H1 (cell line): ENCODE data around the gene FLRT1. TPM values are rescaled to one million over a fixed set of nuclear protein-coding genes. Genes with fewer than 3 reads are reported as not detected.

Experiments used
- CTCF ChIA-PET: fragments of 300-600 bp; sonication (Branson Sonifier 250); formaldehyde crosslinking; loops from one replicate; lab custom pipeline; 2021; ENCODE audit not compliant: partially characterized antibody; lab: Charles Lee
- POLR2A ChIA-PET: fragments of 300-600 bp; sonication (Branson Sonifier 250); formaldehyde crosslinking; loops from one replicate; lab custom pipeline; 2021; ENCODE audit warnings: inconsistent platforms; ENCODE audit not compliant: partially characterized antibody; lab: Charles Lee
- DNase-seq, 2 experiments: peaks; one replicate each; pipeline versions ENCODE4 v3.0.0 to v3.0.0-alpha.2; 2010 to 2022; ENCODE audit warnings: low spot score in 2 of 2, low read depth in 1 of 2, mixed read lengths in 1 of 2
- FAIRE-seq: peaks from 2 replicates; lab custom pipeline; 2011; peaks lifted over from hg19 to GRCh38; lab: Jason Lieb, UNC
- H2AFZ ChIP-seq: 2 replicates; pipeline ENCODE4 v1.8.1; 2012; ENCODE audit warnings: low read length, inconsistent platforms
- H2AK5ac ChIP-seq: 2 replicates; pipeline ENCODE4 v1.6.1; 2013; ENCODE audit warnings: low read depth, low read length
- H2BK120ac ChIP-seq: replicated peaks from 2 replicates; pipeline ENCODE3; 2013; ENCODE audit warnings: low read depth, low read length, inconsistent platforms
- H2BK12ac ChIP-seq: 2 replicates; pipeline ENCODE4 v1.6.1; 2013; ENCODE audit warnings: low read depth, low read length
- H2BK15ac ChIP-seq: 2 replicates; pipeline ENCODE4 v1.6.1; 2013; ENCODE audit warnings: low read length
- H2BK20ac ChIP-seq: 2 replicates; pipeline ENCODE4 v1.6.1; 2013; ENCODE audit warnings: low read length
- H2BK5ac ChIP-seq: 2 replicates; pipeline ENCODE4 v1.6.1; 2013; ENCODE audit warnings: low read depth, low read length
- H3K14ac ChIP-seq: 2 replicates; pipeline ENCODE4 v1.6.1; 2013; ENCODE audit warnings: inconsistent platforms; ENCODE audit not compliant: insufficient read length
- H3K18ac ChIP-seq: 2 replicates; pipeline ENCODE4 v1.6.1; 2013; ENCODE audit warnings: low read length; ENCODE audit errors: extremely low read depth
- H3K23ac ChIP-seq: 2 replicates; pipeline ENCODE4 v1.6.1; 2013; ENCODE audit warnings: inconsistent platforms; ENCODE audit not compliant: insufficient read length
- H3K23me2 ChIP-seq: 2 replicates; pipeline ENCODE4 v1.6.1; 2013; ENCODE audit warnings: low read depth, low read length
- H3K27ac ChIP-seq: 2 replicates; pipeline ENCODE4 v1.6.1; 2011; ENCODE audit warnings: low read depth, low read length, inconsistent platforms
- H3K27me3 ChIP-seq, 4 experiments: replicated peaks in 1 of 4; 1 replicate in 1 of 4; 2 replicates in 3 of 4; pipeline versions ENCODE4 v1.6.1 to v1.8.1; 2011 to 2013; ENCODE audit warnings: low read length in 3 of 4, mild to moderate bottlenecking in 3 of 4, inconsistent platforms in 2 of 4, mixed read lengths in 2 of 4, moderate library complexity in 1 of 4; ENCODE audit not compliant: control insufficient read depth in 3 of 4, insufficient read depth in 3 of 4; ENCODE audit errors: extremely low read depth in 1 of 4
- H3K36me3 ChIP-seq, 4 experiments: 2 replicates each; pipeline versions ENCODE4 v1.6.1 to v1.8.1; 2011 to 2013; ENCODE audit warnings: mild to moderate bottlenecking in 4 of 4, low read length in 3 of 4, moderate library complexity in 2 of 4, control low read depth in 1 of 4, inconsistent platforms in 1 of 4; ENCODE audit not compliant: insufficient read depth in 4 of 4, control insufficient read depth in 2 of 4
- H3K4ac ChIP-seq: replicated peaks from 2 replicates; pipeline ENCODE3; 2013; ENCODE audit warnings: low read length, low read depth, mixed read lengths, inconsistent platforms; ENCODE audit not compliant: insufficient read length
- H3K4me1 ChIP-seq, 4 experiments: replicated peaks in 1 of 4; 1 replicate in 1 of 4; 2 replicates in 3 of 4; pipeline versions ENCODE4 v1.6.1 to v1.8.1; 2011 to 2013; ENCODE audit warnings: low read length in 3 of 4, inconsistent platforms in 2 of 4, mixed read lengths in 1 of 4; ENCODE audit not compliant: insufficient read depth in 4 of 4, control insufficient read depth in 3 of 4
- H3K4me2 ChIP-seq, 2 experiments: 2 replicates each; pipeline versions ENCODE4 v1.6.1 to v1.8.1; 2011 to 2013; ENCODE audit warnings: low read depth in 2 of 2, low read length in 2 of 2, control low read depth in 1 of 2, inconsistent platforms in 1 of 2, mild to moderate bottlenecking in 1 of 2; ENCODE audit not compliant: insufficient read depth in 1 of 2
- H3K4me3 ChIP-seq, 4 experiments: fragments of 200-600, 300-600 bp in 1 of 4; sonication (generic), shearing (Covaris generic), sonication (Bioruptor Twin) in 1 of 4; 2 replicates each; pipeline versions ENCODE4 v1.5.1 to v1.8.1; 2011 to 2016; ENCODE audit warnings: low read length in 4 of 4, low read depth in 3 of 4, control low read depth in 2 of 4, inconsistent platforms in 2 of 4, mild to moderate bottlenecking in 2 of 4, mixed read lengths in 1 of 4, moderate library complexity in 1 of 4; ENCODE audit not compliant: insufficient read depth in 2 of 4; ENCODE audit errors: extremely low read depth in 1 of 4
- H3K56ac ChIP-seq: replicated peaks from 2 replicates; pipeline ENCODE3; 2013; ENCODE audit warnings: low read depth, mild to moderate bottlenecking, mixed read lengths, low read length, inconsistent platforms; ENCODE audit not compliant: insufficient read length
- H3K79me1 ChIP-seq: 2 replicates; pipeline ENCODE4 v1.6.1; 2013; ENCODE audit warnings: low read depth, low read length, control low read depth
- H3K79me2 ChIP-seq, 2 experiments: 2 replicates each; pipeline versions ENCODE4 v1.6.1 to v1.8.1; 2012 to 2013; ENCODE audit warnings: low read length in 2 of 2, mild to moderate bottlenecking in 2 of 2, inconsistent platforms in 1 of 2; ENCODE audit not compliant: insufficient read depth in 2 of 2, control insufficient read depth in 1 of 2
- H3K9ac ChIP-seq, 4 experiments: replicated peaks in 1 of 4; 1 replicate in 1 of 4; 2 replicates in 3 of 4; pipeline versions ENCODE4 v1.6.1 to v1.8.1; 2011 to 2013; ENCODE audit warnings: low read depth in 3 of 4, low read length in 3 of 4, control low read depth in 2 of 4, mild to moderate bottlenecking in 2 of 4, moderate library complexity in 2 of 4, inconsistent platforms in 1 of 4; ENCODE audit errors: extremely low read depth in 1 of 4
- H3K9me3 ChIP-seq, 2 experiments: 2 replicates each; pipeline versions ENCODE4 v1.6.1 to v1.8.1; 2012 to 2013; ENCODE audit warnings: mild to moderate bottlenecking in 2 of 2, moderate library complexity in 2 of 2, control low read depth in 1 of 2, inconsistent platforms in 1 of 2, low read depth in 1 of 2, low read length in 1 of 2, mixed read lengths in 1 of 2; ENCODE audit not compliant: insufficient read depth in 2 of 2
- H4K20me1 ChIP-seq, 2 experiments: replicated peaks in 1 of 2; 2 replicates each; pipeline versions ENCODE3 to v1.8.1; 2011 to 2013; ENCODE audit warnings: inconsistent platforms in 2 of 2, low read length in 2 of 2, mild to moderate bottlenecking in 1 of 2; ENCODE audit not compliant: insufficient read depth in 2 of 2, control insufficient read depth in 1 of 2
- H4K5ac ChIP-seq: 2 replicates; pipeline ENCODE4 v1.6.1; 2013; ENCODE audit warnings: low read length, low read depth, mixed read lengths, inconsistent platforms; ENCODE audit not compliant: insufficient read length
- H4K8ac ChIP-seq: 2 replicates; pipeline ENCODE4 v1.8.0; 2013; ENCODE audit warnings: mild to moderate bottlenecking, moderate library complexity, low read length, inconsistent platforms; ENCODE audit not compliant: insufficient read depth; ENCODE audit errors: extremely low read depth
- H4K91ac ChIP-seq: replicated peaks from 2 replicates; pipeline ENCODE3; 2013; ENCODE audit warnings: low read length, mixed read lengths, inconsistent platforms; ENCODE audit not compliant: insufficient read length
- FOSL1 ChIP-seq: IDR thresholded peaks from 2 replicates; pipeline ENCODE4 v1.6.1; 2011; ENCODE audit warnings: mild to moderate bottlenecking, low read depth, low read length, moderate library complexity; ENCODE audit not compliant: insufficient read depth
- MAX ChIP-seq: IDR thresholded peaks from 2 replicates; pipeline ENCODE4 v1.6.1; 2012; ENCODE audit warnings: inconsistent platforms
- POU5F1 ChIP-seq: IDR thresholded peaks from 2 replicates; pipeline ENCODE4 v1.6.1; 2011; ENCODE audit warnings: low read depth, mild to moderate bottlenecking, low read length, moderate library complexity
- RXRA ChIP-seq: IDR thresholded peaks from 2 replicates; pipeline ENCODE4 v1.6.1; 2011; ENCODE audit warnings: low read depth, mild to moderate bottlenecking, low read length, moderate library complexity; ENCODE audit not compliant: insufficient read depth
- TEAD4 ChIP-seq: IDR thresholded peaks from 2 replicates; pipeline ENCODE4 v1.6.1; 2012; ENCODE audit warnings: low read depth, low read length, inconsistent platforms, mixed read lengths
- USF2 ChIP-seq: IDR thresholded peaks from 2 replicates; pipeline ENCODE4 v1.6.1; 2011; ENCODE audit warnings: low read length, improper control_type of control experiment
- WGBS, 2 experiments: shearing (Covaris generic) in 1 of 2; methylation state at CpG; one replicate each; pipeline versions ENCODE4 v1.1.6 to v1.1.7; 2013 to 2015; ENCODE audit warnings: low lambda C conversion rate in 2 of 2, mixed read lengths in 2 of 2, inconsistent platforms in 1 of 2, low coverage in 1 of 2, missing lambda C conversion rate in 1 of 2; ENCODE audit not compliant: insufficient replicate concordance in 2 of 2, insufficient coverage in 1 of 2, insufficient read length in 1 of 2; ENCODE audit errors: extremely low coverage in 1 of 2, missing lambda C conversion rate in 1 of 2; 5-methylcytosine and 5-hydroxymethylcytosine counted together
- polyA plus RNA-seq, 7 experiments: library from polyadenylated mRNA; depleted of rRNA in 3 of 7; stranded (reverse) in 5 of 7; unstranded in 2 of 7; fragments of >200 nt in 5 of 7; fragments of 200-250 nt in 2 of 7; gene quantifications; 1 replicate in 5 of 7; 2 replicates in 1 of 7; 4 replicates in 1 of 7; pipeline versions ENCODE4 v1.2.1 to v1.2.3, GENCODE V29; 2011 to 2013; ENCODE audit warnings: missing spikeins in 2 of 7, mixed read lengths in 2 of 7
- total RNA-seq: library from RNA; stranded (reverse); fragmentation: NEBNext Ultra II Directional; extraction: Animal tissue kit (Norgen Biotek cat#: 25700); gene quantifications from 2 replicates; pipeline ENCODE4 v1.2.1, GENCODE V29; 2021

FLRT1 gene
- total and polyA plus RNA-seq, 2 of the 8 experiments (the other 6 are each of a cell fraction or from before 2014, with no cell fraction given): 0.14 to 0.28 TPM

DNA sequence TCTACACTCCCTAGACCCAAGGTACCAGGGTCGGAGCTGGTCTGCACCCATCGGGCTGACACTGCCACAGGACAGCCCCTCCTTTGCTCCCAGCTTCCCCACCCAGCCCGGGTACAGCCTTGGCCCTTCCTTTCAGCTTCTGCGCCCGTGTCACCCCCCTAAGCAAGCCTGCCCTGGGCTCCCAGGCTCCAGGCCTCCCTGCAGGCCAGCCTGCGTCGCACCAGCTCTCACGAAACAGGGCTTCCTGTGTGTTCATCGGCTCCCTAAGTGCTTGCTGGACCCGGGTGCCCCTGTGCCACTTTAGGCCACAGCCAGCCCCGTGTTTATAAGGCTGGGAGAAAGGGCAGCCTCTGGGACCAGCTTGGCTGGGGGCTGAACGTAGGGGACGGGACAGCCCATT, 21.1 kb downstream of the FLRT1 start:
- POLR2A ChIA-PET: interaction anchor here (0.9 kb wide), 1 partner anchor 16 kb away, joined by 4 read pairs; no protein-coding TSS in a partner anchor
- Histone ChIP-seq H2AK5ac (no peak overlapping the region), H3K23ac (no peak overlapping the region), H3K14ac (no peak overlapping the region), H3K4me3 (no peak overlapping the region), H2AFZ (no peak overlapping the region)
- TF ChIP-seq POU5F1 (no peak), RXRA (no peak), MAX (no peak), TEAD4 (no peak), USF2 (no peak), FOSL1 (no peak)
- TF ChIP-seq, all 59 proteins: peak for 0
- DNase-seq (no peak), FAIRE-seq (no peak)
- no peak overlapping the region for H3K56ac ChIP-seq
- H2BK20ac ChIP-seq: no peak overlapping the region
- no peak overlapping the region for H4K91ac ChIP-seq
- CTCF ChIA-PET: interaction anchor here (0.7 to 1.7 kb wide), 7 partner anchors 10 to 92 kb away, joined by 3 to 6 read pairs (median 3); no protein-coding TSS in a partner anchor
- no peaks in the 10 kb centered on the region for H3K36me3 ChIP-seq
- peaks cover 6% of the 10 kb centered on the region for H3K23me2 ChIP-seq
- H4K5ac ChIP-seq: no peak overlapping the region
- peaks cover 11 to 75% (median 60%) of the 10 kb centered on the region in 4 experiments for H3K27me3 ChIP-seq
- H4K20me1 ChIP-seq: peaks cover 5 to 13% of the 10 kb centered on the region in 2 experiments
- H2BK5ac ChIP-seq: no peak overlapping the region
- H2BK15ac ChIP-seq: no peak overlapping the region
- H3K9me3 ChIP-seq: no peaks in the 10 kb centered on the region
- no peak overlapping the region for H3K18ac ChIP-seq
- H3K4ac ChIP-seq: no peak overlapping the region
- peaks cover 6 to 35% (median 28%) of the 10 kb centered on the region in 4 experiments for H3K4me1 ChIP-seq
- H3K79me2 ChIP-seq: no peaks in the 10 kb centered on the region
- H3K4me2 ChIP-seq: no peak overlapping the region
- no peak overlapping the region; the same call in 1 of the 2 replicates for H4K8ac ChIP-seq
- H2BK12ac ChIP-seq: no peak overlapping the region
- no peak overlapping the region for H2BK120ac ChIP-seq
- H3K79me1 ChIP-seq: no peaks in the 10 kb centered on the region
- H3K27ac ChIP-seq: no peak overlapping the region
- WGBS, 2 experiments: 91% methylated on average over 12 of the region's 13 CpGs; no CpG with 5 or more reads in 1 of the 2 experiments
- H3K9ac ChIP-seq: no peak overlapping the region
